KOPT-K1 (cell line): ENCODE results near the gene ZNF839.

ENCODE experiments used
- H3K27ac ChIP-seq: fragments of 200-600 bp; sonication (generic); 2 replicates; pipeline ENCODE4 v1.5.1; 2016; ENCODE audit warnings: antibody characterized with exemption, mild to moderate bottlenecking, low read depth, low read length; ENCODE audit not compliant: poor library complexity, severe bottlenecking
- H3K36me3 ChIP-seq: fragments of 200-600 bp; sonication (generic); 2 replicates; pipeline ENCODE4 v1.5.1; 2017; ENCODE audit warnings: antibody characterized with exemption, mild to moderate bottlenecking, low read length, moderate library complexity; ENCODE audit not compliant: insufficient read depth
- H3K9me3 ChIP-seq: fragments of 200-600 bp; sonication (generic); 2 replicates; pipeline ENCODE4 v1.5.1; 2017; ENCODE audit warnings: antibody characterized with exemption, low read length, mild to moderate bottlenecking; ENCODE audit not compliant: insufficient read depth, poor library complexity, severe bottlenecking

ZNF839 gene

DNA sequence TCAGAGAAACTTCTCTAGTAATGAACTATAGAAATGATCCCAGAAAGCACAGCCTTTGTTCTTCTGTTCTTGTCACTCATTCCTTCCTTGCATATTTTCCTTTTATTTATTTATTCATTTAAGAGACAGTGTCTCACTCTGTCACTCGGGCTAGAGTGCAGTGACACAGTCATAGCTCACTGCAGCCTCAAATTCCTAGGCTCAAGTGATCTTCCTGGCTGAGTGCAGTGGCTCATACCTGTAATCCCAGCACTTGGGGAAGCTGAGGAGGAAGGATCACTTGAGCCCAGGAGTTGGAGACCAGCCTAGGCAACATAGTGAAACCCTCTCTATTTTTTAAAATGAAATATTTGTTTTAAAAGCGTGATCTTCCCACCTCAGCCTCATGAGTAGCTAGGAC is 54.7 kb downstream of the ZNF839 start:
- H3K9me3 ChIP-seq = no peaks in the 10 kb centered on the region
- H3K27ac ChIP-seq = no peak overlapping the region
- peaks cover 11% of the 10 kb centered on the region for H3K36me3 ChIP-seq

DNA sequence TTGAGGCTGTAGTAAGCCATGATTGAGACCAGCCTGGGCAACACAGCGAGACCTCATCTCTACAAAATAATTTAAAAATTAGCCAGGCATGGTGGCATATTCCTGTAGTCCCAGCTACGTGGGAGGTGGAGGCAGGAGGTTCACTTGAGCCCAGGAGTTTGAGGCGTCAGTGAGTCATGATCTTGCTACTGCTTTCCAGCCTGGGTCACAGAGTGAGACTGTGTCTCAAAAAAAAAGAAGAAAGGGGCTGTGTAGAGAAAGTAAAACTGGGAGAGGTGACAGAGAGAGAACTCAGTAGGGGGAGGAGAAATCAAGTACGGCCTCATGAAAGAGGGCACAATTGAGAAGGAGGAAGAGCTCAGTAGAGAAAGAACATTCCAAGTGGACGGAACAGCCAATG is 55.6 kb downstream of the ZNF839 start:
- H3K9me3 ChIP-seq = no peaks in the 10 kb centered on the region
- H3K36me3 ChIP-seq = peaks cover 11% of the 10 kb centered on the region
- no peak overlapping the region for H3K27ac ChIP-seq

DNA sequence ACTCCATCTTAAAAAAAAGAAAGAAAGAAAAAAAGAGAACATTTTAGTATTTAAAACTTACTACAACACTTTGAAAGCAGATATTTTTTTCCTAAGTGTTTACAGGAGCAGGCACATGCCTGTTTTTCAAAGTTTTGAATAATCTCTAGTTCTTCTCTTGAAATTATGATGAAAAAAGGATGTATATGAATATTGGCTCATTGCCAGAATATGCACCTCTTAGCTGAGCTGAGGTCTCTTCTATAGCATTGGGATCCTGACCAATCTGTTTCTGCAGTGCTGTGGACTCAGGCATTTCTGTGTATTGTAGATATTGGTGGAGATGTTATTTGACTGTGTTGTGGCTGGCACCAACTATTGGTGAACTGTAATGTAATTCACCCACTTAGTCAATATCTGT is 58.1 kb downstream of the ZNF839 start:
- Histone ChIP-seq H3K27ac (no peak overlapping the region), H3K9me3 (no peaks in the 10 kb centered on the region), H3K36me3 (peaks cover 11% of the 10 kb centered on the region)

DNA sequence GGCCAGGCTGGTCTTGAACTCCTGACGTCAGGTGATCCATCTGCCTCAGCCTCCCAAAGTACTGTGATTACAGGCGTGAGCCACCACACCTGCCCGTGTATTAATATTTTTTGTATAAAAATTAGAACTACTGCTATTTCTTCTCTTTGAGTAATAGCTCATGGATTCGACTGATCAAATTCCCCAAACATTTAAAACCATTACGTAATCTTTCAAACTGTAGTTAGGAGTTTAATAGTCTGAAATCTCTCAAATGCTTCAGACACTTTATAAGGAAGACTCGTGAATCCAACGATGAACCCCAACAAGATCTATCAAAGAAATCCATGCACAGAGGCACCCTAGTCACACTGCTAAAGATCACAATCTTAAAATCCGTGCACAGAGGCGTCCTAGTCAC is 59.3 kb downstream of the ZNF839 start:
- Histone ChIP-seq H3K9me3 (no peaks in the 10 kb centered on the region), H3K36me3 (peaks cover 11% of the 10 kb centered on the region), H3K27ac (no peak overlapping the region)

DNA sequence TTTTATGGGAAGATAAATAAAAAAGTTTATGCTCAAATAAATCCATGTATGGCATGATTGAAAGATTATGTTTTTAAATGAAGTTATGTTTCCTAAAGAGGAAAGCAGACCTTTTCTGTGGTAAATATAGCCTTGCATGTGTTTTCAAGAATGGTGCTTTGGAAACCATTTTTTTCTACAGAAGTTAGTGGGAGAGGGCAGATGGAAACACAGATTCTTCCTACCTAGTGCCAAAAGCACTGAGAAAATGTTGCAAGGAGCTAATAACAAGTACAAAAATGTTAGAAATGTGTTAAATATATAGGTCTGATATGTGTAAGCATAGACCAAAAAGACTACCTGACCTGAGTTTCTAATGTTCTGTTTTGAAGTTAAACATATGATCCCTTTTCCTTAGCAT is 67.5 kb downstream of the ZNF839 start:
- H3K36me3 ChIP-seq = no peaks in the 10 kb centered on the region
- no peak overlapping the region for H3K27ac ChIP-seq
- no peaks in the 10 kb centered on the region for H3K9me3 ChIP-seq

DNA sequence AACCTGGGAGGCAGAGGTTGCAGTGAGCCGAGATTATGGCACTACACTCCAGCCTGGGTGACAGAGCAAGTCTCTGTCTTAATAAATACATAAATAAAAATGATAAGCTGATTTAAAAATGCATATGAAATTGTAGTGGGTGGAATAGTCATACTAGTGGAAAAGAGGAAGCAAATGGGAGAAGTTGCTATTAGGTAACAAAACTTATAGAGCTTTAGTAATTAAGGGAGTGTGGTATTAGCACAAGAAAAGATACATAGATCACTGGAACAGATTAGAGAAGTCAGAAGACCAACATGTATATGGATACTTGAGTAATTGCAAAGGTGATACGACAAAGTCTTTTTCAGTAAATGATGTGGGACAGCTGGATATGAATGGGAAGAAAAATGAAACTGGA is 69.7 kb downstream of the ZNF839 start:
- no peak overlapping the region for H3K27ac ChIP-seq
- H3K36me3 ChIP-seq = no peaks in the 10 kb centered on the region
- no peaks in the 10 kb centered on the region for H3K9me3 ChIP-seq

DNA sequence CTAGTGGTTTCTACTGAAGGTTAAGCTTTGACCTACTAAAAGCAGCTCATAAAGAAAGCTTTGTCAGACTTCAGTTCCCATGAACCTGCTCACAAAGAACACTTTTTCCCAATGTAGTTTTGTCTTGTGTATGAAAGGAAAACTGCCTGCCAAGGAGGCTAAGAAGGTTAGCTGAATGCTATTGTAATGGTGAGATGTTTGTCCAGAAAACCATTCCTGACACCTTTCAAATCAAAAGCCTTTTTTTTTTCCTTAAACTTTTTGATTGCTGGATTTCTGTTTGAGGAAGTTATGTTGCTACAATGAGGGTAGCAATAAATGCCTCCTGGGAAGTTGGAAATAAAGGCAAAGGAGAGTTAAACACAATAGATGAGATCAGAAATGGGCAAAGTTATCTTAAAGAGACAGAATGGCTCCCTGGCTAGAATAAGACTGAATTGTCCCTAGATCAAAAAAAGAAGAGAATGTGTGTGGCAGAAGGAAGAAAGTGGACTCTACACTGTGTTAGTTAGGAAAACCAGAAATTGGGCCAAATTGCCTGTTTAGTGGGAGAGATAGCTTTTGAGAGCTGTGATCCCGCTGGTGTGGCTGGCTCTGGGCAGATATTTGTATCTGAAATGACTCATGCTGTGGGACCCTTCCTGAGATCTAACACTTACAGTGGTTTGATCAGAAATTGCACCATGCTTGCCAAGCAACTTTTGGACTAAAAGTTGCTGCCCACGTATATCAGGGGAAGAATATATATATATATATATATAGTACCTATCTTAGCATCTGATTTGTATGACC is 70.7 kb downstream of the ZNF839 start:
- Histone ChIP-seq H3K27ac (no peak overlapping the region), H3K36me3 (no peaks in the 10 kb centered on the region), H3K9me3 (no peaks in the 10 kb centered on the region)
